Measurements from ENCODE around the gene CPM.

CPM gene

GRCh38 chr12:68932961-68933893, at the start of gene CPM:
Gene CPM, minus strand, starts transcription at chr12:68933171. Its CDS starts 334 bp downstream, at chr12:68932837.
- Histone ChIP-seq H2AFZ (ENCODE audit: low read length) (no peak within 1 kb of the TSS), H3K4me2 (ENCODE audit: low read depth, low read length, poor library complexity, severe bottlenecking) (no peak within 1 kb of the TSS)

GRCh38 chr12:68981516-68981915, 48.5 kb upstream of the CPM start:
- Histone ChIP-seq H3K36me3 (ENCODE audit: insufficient read depth, low read length) (no peaks in the 10 kb centered on the region), H2AFZ (ENCODE audit: low read length) (no peak overlapping the region), H3K4me2 (ENCODE audit: low read depth, low read length, poor library complexity, severe bottlenecking) (no peak overlapping the region), H3F3A (ENCODE audit: low read depth) (no peaks in the 10 kb centered on the region), H4K20me1 (ENCODE audit: insufficient read depth, low read length, poor library complexity, severe bottlenecking) (no peaks in the 10 kb centered on the region), H3K9me3 (ENCODE audit: insufficient read depth, low read depth, low read length) (peaks cover 11% of the 10 kb centered on the region; the same call in 1 of the 2 replicates), H3K9me2 (replicated peaks; ENCODE audit: low read depth, low read length) (no peaks in the 10 kb centered on the region), H3K27me3 (ENCODE audit: insufficient read depth, low read length, poor library complexity, severe bottlenecking) (no peaks in the 10 kb centered on the region), H3K9ac (ENCODE audit: low read depth, low read length, poor library complexity, severe bottlenecking) (no peak overlapping the region), H3K4me1 (ENCODE audit: insufficient read depth, low read length, poor library complexity, severe bottlenecking) (peaks cover 8% of the 10 kb centered on the region), H3K4me3 (ENCODE audit: low read length, poor library complexity, severe bottlenecking) (no peak overlapping the region), H3K79me2 (ENCODE audit: insufficient read depth, low read length) (no peaks in the 10 kb centered on the region)
- no peak for TF ChIP-seq CTCF (conservative IDR thresholded peaks at IDR 0.05; ENCODE audit: low read length)
- TF ChIP-seq EZH2phosphoT487 (IDR thresholded peaks at IDR 0.05; ENCODE audit: borderline replicate concordance), result no peak

More at GRCh38 chr12:68932961-68933893, at the start of gene CPM:
- Histone ChIP-seq H3K4me3 (ENCODE audit: low read length, poor library complexity, severe bottlenecking) (no peak within 1 kb of the TSS), H3K27me3 (ENCODE audit: insufficient read depth, low read length, poor library complexity, severe bottlenecking) (no peaks in the 10 kb centered on the region), H3K9me3 (ENCODE audit: insufficient read depth, low read depth, low read length) (no peaks in the 10 kb centered on the region), H4K20me1 (ENCODE audit: insufficient read depth, low read length, poor library complexity, severe bottlenecking) (no peaks in the 10 kb centered on the region), H3K9ac (ENCODE audit: low read depth, low read length, poor library complexity, severe bottlenecking) (no peak within 1 kb of the TSS), H3K9me2 (replicated peaks; ENCODE audit: low read depth, low read length) (no peaks in the 10 kb centered on the region), H3K36me3 (ENCODE audit: insufficient read depth, low read length) (no peaks in the 10 kb centered on the region), H3K4me1 (ENCODE audit: insufficient read depth, low read length, poor library complexity, severe bottlenecking) (no peaks in the 10 kb centered on the region), H3F3A (ENCODE audit: low read depth) (no peaks in the 10 kb centered on the region), H3K79me2 (ENCODE audit: insufficient read depth, low read length) (no peaks in the 10 kb centered on the region)
- TF ChIP-seq EZH2phosphoT487 (IDR thresholded peaks at IDR 0.05; ENCODE audit: borderline replicate concordance), result no peak
- TF ChIP-seq CTCF (conservative IDR thresholded peaks at IDR 0.05; ENCODE audit: low read length), result no peak

GRCh38 chr12:68980476-68981212, 47.7 kb upstream of the CPM start:
- H3K36me3 ChIP-seq (ENCODE audit: insufficient read depth, low read length), result no peaks in the 10 kb centered on the region
- H3F3A ChIP-seq (ENCODE audit: low read depth), result no peaks in the 10 kb centered on the region
- H3K9me3 ChIP-seq (ENCODE audit: insufficient read depth, low read depth, low read length), result peaks cover 11% of the 10 kb centered on the region; the same call in 1 of the 2 replicates
- no peaks in the 10 kb centered on the region for H4K20me1 ChIP-seq (ENCODE audit: insufficient read depth, low read length, poor library complexity, severe bottlenecking)
- peaks cover 8% of the 10 kb centered on the region for H3K4me1 ChIP-seq (ENCODE audit: insufficient read depth, low read length, poor library complexity, severe bottlenecking)
- no peaks in the 10 kb centered on the region for H3K9me2 ChIP-seq (replicated peaks; ENCODE audit: low read depth, low read length)
- no peak overlapping the region for H3K4me3 ChIP-seq (ENCODE audit: low read length, poor library complexity, severe bottlenecking)
- no peak overlapping the region for H2AFZ ChIP-seq (ENCODE audit: low read length)
- TF ChIP-seq CTCF (conservative IDR thresholded peaks at IDR 0.05; ENCODE audit: low read length) (no peak), EZH2phosphoT487 (IDR thresholded peaks at IDR 0.05; ENCODE audit: borderline replicate concordance) (no peak)
- H3K9ac ChIP-seq (ENCODE audit: low read depth, low read length, poor library complexity, severe bottlenecking), result no peak overlapping the region
- no peak overlapping the region for H3K4me2 ChIP-seq (ENCODE audit: low read depth, low read length, poor library complexity, severe bottlenecking)
- H3K27me3 ChIP-seq (ENCODE audit: insufficient read depth, low read length, poor library complexity, severe bottlenecking), result no peaks in the 10 kb centered on the region
- H3K79me2 ChIP-seq (ENCODE audit: insufficient read depth, low read length), result no peaks in the 10 kb centered on the region

Measured in Loucy (cell line).